GM18505 (cell line): ENCODE data around the gene CABLES1.
"Not testable (repeated sequence)": the region's sequence is repeated elsewhere in the genome, so short reads cannot be mapped to it uniquely, and the experiment has no call there.

Experiments
- ATAC-seq: cut with Tn5 transposase; IDR thresholded peaks from one replicate; pipeline ENCODE4 v1.9.1; 2021; ENCODE audit not compliant: unreplicated experiment
- POLR2A ChIP-seq: IDR thresholded peaks from 4 replicates; pipeline ENCODE4 v1.6.1; 2011; ENCODE audit warnings: borderline replicate concordance; ENCODE audit not compliant: insufficient read depth, insufficient read length; ENCODE audit errors: extremely low read depth

CABLES1 gene

DNA sequence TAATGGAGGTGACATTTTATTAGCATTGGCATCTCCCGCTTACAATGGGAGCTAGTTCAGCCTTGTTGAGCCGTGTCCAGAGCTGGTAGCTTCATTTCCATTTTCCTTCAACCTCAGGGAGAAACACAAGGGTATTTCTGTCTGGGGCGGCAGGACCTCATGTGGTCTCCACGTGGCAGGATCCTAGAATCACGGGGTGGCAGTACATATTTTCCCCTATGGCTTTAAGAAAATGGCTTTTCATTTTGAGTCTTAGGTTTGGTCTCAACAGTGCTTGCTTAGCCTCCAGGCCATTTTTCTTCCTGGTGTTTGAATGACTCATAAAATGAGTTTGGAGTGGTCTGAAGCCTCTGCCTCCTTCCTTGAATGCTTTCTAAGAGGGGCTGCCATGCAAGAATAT, 20.3 kb downstream of the CABLES1 start:
- no peak for TF ChIP-seq POLR2A
- ATAC-seq: no peak

DNA sequence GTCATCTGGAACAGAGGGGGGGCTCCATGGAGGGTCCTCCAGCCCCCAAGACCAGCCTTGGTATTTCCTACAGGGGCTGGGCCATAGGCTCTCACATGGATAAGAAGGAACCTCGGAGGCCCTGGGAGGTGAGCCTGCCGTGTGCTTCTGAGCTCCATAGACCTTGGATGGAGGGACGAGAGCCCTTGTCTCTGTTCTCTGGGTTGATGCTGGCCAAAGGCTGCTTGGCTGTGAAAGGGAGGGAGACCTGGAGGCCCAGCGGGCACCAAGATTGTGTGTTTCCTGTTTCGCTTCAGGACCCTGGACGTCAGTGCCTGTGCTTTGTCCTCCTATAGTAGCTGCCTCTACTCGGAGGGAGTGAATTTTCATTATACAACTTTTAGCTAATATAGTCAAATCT, 20.8 kb downstream of the CABLES1 start:
- no peak for ATAC-seq
- TF ChIP-seq POLR2A: no peak

DNA sequence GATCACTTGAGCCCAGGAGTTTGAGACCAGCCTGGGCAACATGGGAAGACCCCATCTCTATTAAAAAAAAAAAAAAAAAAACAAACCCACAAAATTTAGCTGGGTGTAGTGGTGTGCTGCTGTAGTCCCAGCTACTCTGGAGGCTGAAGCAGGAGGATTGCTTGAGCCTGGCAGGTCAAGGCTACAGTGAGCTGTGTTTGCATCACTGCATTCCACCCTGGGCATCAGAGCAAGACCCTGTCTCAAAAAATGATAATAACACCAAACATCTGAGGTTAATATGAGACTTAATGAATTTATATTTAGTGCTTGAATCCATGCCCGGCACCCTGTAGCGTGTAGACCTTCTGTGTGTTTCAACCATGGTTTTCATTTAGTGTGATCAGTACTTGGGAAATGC, 22.8 kb downstream of the CABLES1 start:
- no peak for TF ChIP-seq POLR2A
- no peak for ATAC-seq

DNA sequence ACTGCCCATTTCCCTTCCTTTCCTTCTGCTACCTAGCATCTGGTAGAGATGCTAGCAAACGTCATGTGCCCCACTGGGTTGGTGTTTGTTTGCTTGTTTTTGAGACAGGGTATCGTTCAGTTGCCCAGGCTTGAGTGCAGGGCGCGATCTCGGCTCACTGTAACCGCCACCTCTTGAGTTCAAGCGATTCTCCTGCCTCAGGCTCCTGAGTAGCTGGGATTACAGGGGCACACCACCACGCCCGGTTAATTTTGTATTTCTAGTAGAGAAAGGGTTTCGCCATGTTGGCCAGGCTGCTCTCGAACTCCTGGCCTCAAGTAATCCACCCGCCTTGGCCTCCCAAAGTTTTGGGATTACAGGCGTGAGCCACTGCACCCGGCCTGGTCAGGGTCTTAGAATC, 23.6 kb downstream of the CABLES1 start:
- not testable (repeated sequence) for ATAC-seq

DNA sequence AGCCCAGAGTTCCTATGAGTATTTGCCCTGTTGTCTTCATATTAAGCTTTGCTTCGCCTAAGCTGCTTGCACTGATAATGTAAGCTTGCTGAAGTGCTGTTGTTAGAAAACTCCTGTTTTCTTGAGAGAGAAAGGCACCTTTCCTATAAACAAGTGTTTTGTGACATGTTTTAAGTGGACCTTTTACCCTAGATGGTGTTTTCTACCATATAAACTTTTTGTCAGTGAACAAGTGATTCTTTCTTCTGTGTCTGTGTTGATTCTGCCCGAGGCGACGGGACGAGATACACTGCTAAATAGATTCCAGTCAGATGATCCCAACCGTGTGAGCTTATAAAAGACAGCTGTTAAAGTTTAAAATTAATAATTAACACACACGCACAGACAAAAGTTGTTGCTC, 24.1 kb downstream of the CABLES1 start:
- no peak for TF ChIP-seq POLR2A
- no peak for ATAC-seq

DNA sequence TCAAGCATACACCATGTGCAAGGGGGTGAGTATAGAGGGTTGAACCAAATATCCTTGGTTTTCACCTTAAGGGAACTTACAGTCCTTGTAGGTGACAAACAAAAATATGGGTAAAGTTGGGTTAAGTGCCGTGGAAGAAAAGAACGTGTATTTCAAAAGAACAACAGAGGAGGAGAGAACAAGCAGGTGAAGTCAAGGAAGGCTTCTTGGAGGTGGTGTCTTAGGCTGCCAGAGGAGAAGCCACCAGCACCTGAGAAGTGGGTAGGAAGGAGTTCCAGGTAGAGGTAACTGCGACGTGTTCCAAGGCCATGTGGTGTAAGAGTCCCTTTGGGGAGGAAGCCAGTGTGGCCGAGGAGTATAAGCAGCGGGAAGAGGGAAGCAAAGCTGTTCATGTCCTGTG, 27.2 kb downstream of the CABLES1 start:
- TF ChIP-seq POLR2A: no peak

DNA sequence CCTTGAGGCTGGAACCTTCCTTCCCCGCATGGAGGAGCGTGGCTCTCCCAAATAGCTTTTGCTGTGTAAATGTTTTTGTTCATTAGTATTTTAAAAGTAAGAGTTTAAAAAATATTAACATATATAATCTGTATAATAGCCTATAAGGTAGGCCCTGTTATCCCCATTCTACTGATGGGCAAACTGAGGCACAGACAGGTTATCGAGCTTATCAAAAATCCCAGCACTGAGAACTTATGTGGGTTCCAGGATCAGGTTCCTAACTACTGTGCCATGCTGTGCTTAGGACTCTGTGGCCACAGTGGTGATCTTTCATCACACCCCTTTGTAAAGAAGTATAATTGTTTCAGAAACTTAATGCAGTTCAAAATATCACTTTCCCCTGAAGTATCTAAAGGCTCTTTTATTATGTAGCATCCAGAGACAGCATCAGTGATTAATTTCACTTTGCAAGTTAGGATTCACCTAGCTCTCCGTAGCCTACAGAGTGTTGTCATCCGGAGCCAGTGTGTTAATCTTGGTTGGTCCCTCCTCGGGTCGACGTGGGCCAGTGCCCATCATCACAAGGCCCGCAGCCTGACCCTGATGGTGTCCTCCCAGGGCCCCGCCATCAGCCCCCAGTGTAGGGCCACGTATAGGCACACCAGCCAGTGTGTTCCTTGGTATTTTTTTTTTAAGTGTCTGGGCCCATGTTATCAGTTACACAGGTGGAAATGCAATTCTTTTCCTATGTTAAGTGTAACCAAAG, 28.7 kb downstream of the CABLES1 start:
- no peak for ATAC-seq
- no peak for TF ChIP-seq POLR2A

More for the DNA sequence above, 27.2 kb downstream of the CABLES1 start:
- ATAC-seq: no peak

DNA sequence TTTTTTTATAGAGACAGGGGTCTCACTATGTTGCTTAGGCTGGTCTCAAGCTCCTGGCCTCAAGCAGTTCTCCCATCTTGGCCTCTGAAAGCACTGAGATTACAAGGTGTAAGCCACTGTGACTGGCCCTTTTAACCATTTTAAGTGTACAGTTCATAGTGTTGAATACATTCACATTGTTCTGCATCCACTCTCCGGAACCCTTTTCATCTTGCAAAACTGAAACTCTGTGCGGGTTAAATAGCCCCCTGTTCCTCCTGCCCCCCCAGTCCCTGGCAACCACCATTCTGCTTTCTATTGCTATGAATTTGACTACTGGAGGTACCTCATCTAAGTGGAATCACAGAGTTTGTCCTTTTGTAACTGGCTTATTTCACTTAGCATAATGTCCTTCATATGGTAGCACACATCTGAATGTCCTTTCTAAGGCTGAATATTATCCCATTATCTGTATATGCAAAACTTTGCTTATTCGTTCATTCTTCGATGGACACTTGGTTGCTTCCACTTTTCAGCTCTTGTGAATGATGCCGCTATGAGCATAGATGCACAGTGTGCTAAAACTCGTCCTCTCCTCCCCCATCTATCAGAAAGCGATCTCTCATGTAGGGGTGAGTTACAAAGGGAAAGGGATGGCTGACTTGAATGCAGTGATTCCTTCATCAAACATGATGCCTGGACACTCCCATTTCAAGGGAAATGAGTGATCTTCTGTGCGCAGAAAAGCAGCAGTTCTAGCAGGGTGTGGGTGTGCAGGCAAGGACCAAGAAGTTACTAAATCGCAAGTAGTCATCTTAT, 30.2 kb downstream of the CABLES1 start:
- no peak for ATAC-seq
- TF ChIP-seq POLR2A: no peak

DNA sequence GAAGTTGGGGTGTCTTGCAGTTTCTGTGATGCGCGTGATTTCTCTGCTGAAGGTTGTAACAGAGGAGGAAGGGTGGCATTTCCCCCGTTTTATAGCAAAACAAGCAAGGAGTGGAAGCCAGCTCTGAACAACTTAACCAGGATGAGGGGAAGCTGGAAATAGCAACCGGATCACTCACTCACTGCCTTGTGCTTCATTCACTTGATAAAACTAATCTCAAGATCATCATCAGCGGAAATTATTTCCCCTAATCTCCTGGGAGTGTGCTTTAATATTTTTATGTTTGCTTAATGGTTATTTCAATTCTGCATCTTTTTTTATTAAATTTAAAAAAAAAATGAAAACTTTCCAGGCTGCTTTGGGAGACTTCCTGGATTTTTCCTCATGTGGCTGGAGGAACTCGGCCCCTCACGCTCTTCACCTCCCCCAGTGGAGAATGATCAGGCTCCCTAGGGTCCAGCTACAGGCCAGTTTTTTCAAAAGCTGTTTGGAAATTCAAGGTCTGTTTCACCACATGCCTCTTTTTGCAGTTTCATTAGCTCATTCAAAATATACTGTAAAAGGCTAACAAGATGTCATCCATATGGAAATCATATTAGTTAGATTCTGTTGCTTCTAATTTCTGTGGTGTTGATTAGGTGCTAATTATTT, 31.7 kb downstream of the CABLES1 start:
- ATAC-seq: no peak

DNA sequence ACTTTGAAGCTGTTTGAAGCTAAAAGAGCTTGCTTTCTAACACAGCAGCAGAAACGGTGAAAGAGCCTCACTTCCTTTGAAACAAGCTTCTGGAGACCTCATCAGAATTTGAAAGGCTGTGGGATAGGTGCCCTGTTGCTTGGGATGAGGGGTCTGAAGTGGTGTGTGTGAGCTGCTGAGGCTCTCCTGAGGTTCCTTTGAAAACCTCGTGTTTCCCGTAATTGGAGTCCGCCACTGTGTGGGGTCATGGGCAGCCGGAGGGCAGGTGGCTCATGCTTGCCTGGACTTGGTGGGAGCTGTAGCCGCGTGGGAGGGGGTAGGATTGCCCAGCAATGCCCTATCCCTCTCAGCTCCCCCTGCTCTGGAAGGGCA, 34.4 kb downstream of the CABLES1 start:
- TF ChIP-seq POLR2A: no peak
- ATAC-seq: no peak

More for the DNA sequence above, 31.7 kb downstream of the CABLES1 start:
- TF ChIP-seq POLR2A: no peak

DNA sequence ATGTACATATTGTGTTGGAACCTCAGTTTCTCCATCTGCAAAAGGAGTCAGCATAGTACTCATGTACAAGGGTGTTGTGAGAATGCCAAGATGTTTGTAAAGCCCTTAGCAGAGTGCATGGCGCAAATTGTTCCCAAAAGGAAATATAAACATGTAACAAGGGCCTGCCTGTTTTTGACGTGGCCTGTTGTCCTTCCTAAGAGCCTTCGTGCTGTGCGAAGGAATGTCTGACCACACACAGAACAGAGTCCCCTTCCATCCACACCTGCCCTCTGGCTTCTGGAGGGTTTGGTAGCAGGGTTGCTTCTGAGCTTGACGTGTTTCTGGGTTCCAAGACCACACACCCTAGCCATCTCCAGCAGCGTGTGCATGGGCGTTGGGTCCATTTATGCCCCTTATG, 34.9 kb downstream of the CABLES1 start:
- TF ChIP-seq POLR2A: no peak
- ATAC-seq: no peak

DNA sequence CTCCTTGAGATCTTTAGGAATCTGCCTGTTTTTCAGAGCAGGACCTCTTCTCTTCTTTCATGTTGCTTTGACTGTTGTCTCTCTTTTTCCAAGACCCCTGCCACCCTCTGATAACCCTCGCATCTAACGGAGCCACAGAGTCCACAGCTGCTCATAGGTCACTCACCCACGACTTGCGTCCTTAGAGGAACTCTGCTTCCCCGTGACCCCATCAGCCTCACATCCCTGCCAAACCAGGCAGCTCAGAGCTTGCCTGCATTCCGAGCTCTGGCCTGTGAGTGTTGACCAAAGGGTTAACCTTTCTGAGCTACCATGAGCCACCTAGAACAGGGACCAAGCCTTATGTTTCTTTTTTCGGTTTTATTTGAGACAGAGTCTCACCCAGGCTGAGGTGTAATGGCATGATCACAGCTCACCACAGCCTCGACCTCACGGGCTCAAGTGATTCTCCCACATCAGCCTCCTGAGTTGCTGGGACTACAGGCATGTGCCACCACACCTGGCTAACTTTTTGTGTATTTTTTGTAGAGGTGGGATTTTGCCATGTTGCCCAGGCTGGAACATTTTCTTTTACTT, 36.4 kb downstream of the CABLES1 start:
- no peak for ATAC-seq
- no peak for TF ChIP-seq POLR2A

DNA sequence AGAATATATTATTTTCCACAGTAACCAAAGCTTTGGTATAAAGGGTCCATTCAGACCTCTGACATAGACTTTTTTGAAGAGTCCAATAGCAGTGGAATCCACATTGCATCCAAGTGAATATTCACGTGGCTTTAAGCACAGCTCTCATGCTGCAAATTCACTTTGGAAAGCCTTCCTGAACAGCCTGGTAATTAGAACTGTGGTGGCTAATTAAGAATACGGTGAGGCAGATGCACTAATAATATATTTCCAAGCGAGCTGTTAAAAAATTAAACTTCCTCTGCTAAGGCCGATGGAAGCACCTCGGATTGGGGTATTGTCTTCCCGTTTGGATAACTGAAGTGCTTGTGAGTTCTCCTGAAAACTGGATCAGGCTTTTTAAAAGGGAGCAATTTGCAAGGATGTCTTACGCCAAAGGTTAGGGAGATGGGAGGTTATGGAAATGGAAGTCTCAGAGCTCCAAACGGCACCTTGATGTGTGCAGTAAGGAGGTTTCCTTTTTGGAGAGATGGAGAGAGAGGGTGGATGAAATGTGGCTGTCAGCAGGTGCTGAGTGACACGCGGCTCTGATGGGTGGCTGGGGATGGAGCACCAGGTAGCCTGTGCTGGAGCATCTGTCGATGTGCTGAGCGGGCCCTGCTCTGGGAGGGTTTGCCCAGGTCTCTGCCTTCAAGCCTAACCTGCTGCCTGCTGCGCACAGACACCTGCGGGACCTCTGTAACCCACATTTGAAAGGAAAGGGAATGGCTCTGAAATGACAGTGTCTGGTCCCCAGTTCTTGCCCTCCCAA, 37.5 kb downstream of the CABLES1 start:
- ATAC-seq: no peak
- no peak for TF ChIP-seq POLR2A
